GM19025 (cell line): ENCODE results near the gene C4orf50.
"Not testable (repeated sequence)": the region's sequence is repeated elsewhere in the genome, so short reads cannot be mapped to it uniquely, and the experiment has no call there.

ENCODE experiments used
- ATAC-seq: cut with Tn5 transposase; IDR thresholded peaks from one replicate; pipeline ENCODE4 v1.9.1; 2021; ENCODE audit warnings: mild to moderate bottlenecking, low read depth, moderate library complexity; ENCODE audit not compliant: unreplicated experiment

C4orf50 gene

GRCh38 chr4:5877392-5877791, 140.8 kb downstream of the C4orf50 start:
- ATAC-seq = no peak

- ATAC-seq = no peak
Measured at GRCh38 chr4:5874811-5875449, 143.3 kb downstream of the C4orf50 start.

GRCh38 chr4:5870701-5871100, 147.5 kb downstream of the C4orf50 start:
- ATAC-seq = no peak

- no peak for ATAC-seq
Measured at GRCh38 chr4:5869966-5870619, 148.1 kb downstream of the C4orf50 start.

- no peak for ATAC-seq
Measured at GRCh38 chr4:5867866-5868265, 150.4 kb downstream of the C4orf50 start.

- no peak for ATAC-seq
Measured at GRCh38 chr4:5866841-5867813, 151.1 kb downstream of the C4orf50 start.

GRCh38 chr4:5865896-5866599, 152.2 kb downstream of the C4orf50 start:
- ATAC-seq = no peak

- ATAC-seq = no peak
Measured at GRCh38 chr4:5863461-5864113, 154.6 kb downstream of the C4orf50 start.

GRCh38 chr4:5858020-5858769, 160.0 kb downstream of the C4orf50 start:
- ATAC-seq = no peak

- no peak for ATAC-seq
Measured at GRCh38 chr4:5857199-5857598, 161.0 kb downstream of the C4orf50 start.

GRCh38 chr4:5856362-5856761, 161.9 kb downstream of the C4orf50 start:
- not testable (repeated sequence) for ATAC-seq

- no peak for ATAC-seq
Measured at GRCh38 chr4:5854929-5855328, 163.3 kb downstream of the C4orf50 start.

- no peak for ATAC-seq
Measured at GRCh38 chr4:5852523-5853202, 165.6 kb downstream of the C4orf50 start.

- no peak for ATAC-seq
Measured at GRCh38 chr4:5851637-5852301, 166.5 kb downstream of the C4orf50 start.
